Measurements from ENCODE around the gene STARD3NL. TPM values are rescaled to one million over a fixed set of nuclear protein-coding genes. Genes with fewer than 3 reads are reported as not detected.

Gene STARD3NL
- total and polyA plus RNA-seq, 2 of the 4 experiments (the other 2 are of a cell fraction): 51.6 to 69.7 TPM

DNA sequence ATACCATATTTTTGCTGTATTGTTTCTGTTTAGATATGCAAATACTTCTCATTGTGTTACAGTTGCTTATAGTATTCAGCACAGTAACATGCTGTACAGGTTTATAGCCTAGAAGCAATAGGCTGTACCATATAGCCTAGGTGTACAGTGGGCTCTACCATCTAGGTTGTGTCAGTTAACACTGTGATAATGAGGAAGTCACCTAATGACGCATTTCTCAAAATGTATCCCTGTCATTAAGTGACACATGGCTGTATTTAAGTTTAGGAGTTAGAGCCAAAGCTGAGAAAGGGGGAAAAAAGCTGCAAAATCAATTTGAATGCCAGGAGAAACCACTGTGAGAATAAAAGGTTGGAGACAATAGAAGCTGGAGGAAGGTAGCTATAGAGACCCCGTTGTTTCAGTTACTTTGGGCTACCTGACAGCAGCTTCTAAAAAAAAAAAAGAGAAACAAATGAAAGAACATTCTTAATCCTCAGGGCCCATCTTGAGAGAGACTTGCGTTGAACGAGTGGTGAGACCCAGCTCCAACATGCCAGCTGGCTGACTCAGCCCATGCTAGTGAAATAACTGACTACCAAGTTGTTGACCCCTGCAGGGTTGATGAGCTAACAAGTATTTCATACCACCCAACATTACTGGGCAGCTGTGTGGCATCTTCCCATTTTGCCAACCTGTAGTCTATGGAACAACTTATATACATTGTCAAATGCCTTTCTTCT is 8.7 kb downstream of the STARD3NL start:
- peaks cover 4% of the 10 kb centered on the region; the same call in 1 of the 2 replicates for H3K36me3 ChIP-seq (ENCODE audit: control insufficient read depth, insufficient read depth, low read length)
- BruUV-seq (replicated peaks): no TSS peak
- H3K9me3 ChIP-seq (ENCODE audit: control insufficient read depth, insufficient read depth, low read length): no peaks in the 10 kb centered on the region
- no peak overlapping the region for H4K91ac ChIP-seq (ENCODE audit: insufficient read depth, low read depth, low read length)
- H3K4me1 ChIP-seq (ENCODE audit: control insufficient read depth, insufficient read depth, low read length): peaks cover 7% of the 10 kb centered on the region
- H3K4me2 ChIP-seq (ENCODE audit: low read depth, low read length): peak overlapping the region; percentile 4; the same call in 1 of the 2 replicates
- H3K18ac ChIP-seq (ENCODE audit: low read depth, low read length): no peak overlapping the region
- H2BK120ac ChIP-seq (ENCODE audit: low read depth, low read length): no peak overlapping the region
- H3K9me1 ChIP-seq (ENCODE audit: insufficient read depth, low read length): peaks cover 8% of the 10 kb centered on the region
- no peak overlapping the region for H3K9ac ChIP-seq (ENCODE audit: low read depth, low read length)
- TF ChIP-seq FOS (IDR thresholded peaks at IDR 0.05; ENCODE audit: low read depth, low read length) (peak; percentile 23; the same call in 1 of the 2 replicates), RFX5 (IDR thresholded peaks at IDR 0.05; ENCODE audit: low read depth, low read length) (no peak), CHD1 (IDR thresholded peaks at IDR 0.05; ENCODE audit: low read depth, low read length) (no peak), CEBPB (IDR thresholded peaks at IDR 0.05; ENCODE audit: low read depth, low read length) (0 out of 2 replicates have a peak, but pooled peaks have one; percentile 5), MAFK (IDR thresholded peaks at IDR 0.05; ENCODE audit: low read depth, low read length) (no peak), SMC3 (IDR thresholded peaks at IDR 0.05; ENCODE audit: low read depth, low read length) (no peak)
- TF ChIP-seq, protein P1, sequence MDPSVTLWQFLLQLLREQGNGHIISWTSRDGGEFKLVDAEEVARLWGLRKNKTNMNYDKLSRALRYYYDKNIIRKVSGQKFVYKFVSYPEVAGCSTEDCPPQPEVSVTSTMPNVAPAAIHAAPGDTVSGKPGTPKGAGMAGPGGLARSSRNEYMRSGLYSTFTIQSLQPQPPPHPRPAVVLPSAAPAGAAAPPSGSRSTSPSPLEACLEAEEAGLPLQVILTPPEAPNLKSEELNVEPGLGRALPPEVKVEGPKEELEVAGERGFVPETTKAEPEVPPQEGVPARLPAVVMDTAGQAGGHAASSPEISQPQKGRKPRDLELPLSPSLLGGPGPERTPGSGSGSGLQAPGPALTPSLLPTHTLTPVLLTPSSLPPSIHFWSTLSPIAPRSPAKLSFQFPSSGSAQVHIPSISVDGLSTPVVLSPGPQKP (IDR thresholded peaks at IDR 0.05; ENCODE audit: borderline replicate concordance, low read depth, low read length): no peak
- H2BK20ac ChIP-seq (ENCODE audit: low read depth, low read length): no peak overlapping the region
- in situ Hi-C loops (cut with MboI; ENCODE audit: low sequenced_read_pairs): no loop called here
- H3K27ac ChIP-seq (ENCODE audit: insufficient read depth, low read length): no peak overlapping the region
- dilution Hi-C loops (cut with HindIII; ENCODE audit: low sequenced_read_pairs, unreplicated experiment): no loop called here
- CTCF ChIA-PET: interaction anchor here (0.6 to 2.3 kb wide), 6 partner anchors 9 to 1321 kb away, joined by 3 to 9 read pairs (median 6); partner anchors contain the start of gene STARD3NL
- H3K79me1 ChIP-seq (ENCODE audit: low read depth in 1 of 2, low read length in 2 of 2): peaks cover 15 to 65% of the 10 kb centered on the region in 2 experiments
- intact Hi-C loops (cut with micrococcal nuclease): no loop called here
- no peak overlapping the region for H2AK5ac ChIP-seq (ENCODE audit: low read depth, low read length)
- no peak overlapping the region for H3K23ac ChIP-seq (ENCODE audit: low read depth, low read length)
- H2BK5ac ChIP-seq (ENCODE audit: low read depth, low read length, poor library complexity, severe bottlenecking): no peak overlapping the region
- no peak overlapping the region for H3K56ac ChIP-seq (ENCODE audit: extremely low read depth, insufficient read depth, low read length)
- H3K4ac ChIP-seq (ENCODE audit: low read depth, low read length): no peak overlapping the region
- H3K14ac ChIP-seq (replicated peaks; ENCODE audit: low read depth, low read length): no peak overlapping the region
- peak; percentile 73 for ATAC-seq (ENCODE audit: low read depth)
- H2AFZ ChIP-seq (replicated peaks; ENCODE audit: low read length, poor library complexity): no peak overlapping the region
- no peak overlapping the region for H2BK15ac ChIP-seq (ENCODE audit: low read depth, low read length)
- peaks cover 35% of the 10 kb centered on the region for H4K20me1 ChIP-seq (ENCODE audit: insufficient read depth, low read length)
- WGBS, 2 experiments (ENCODE audit: extremely low coverage in 2 of 2, insufficient read length in 1 of 2): 55% methylated on average over 2 of the region's 4 CpGs; no CpG with 5 or more reads in 1 of the 2 experiments
- DNase-seq: peak; percentile 61
- no peak overlapping the region for H3K4me3 ChIP-seq (ENCODE audit: insufficient read depth, low read depth, low read length)
- H3K27me3 ChIP-seq (ENCODE audit: control insufficient read depth, insufficient read depth, low read length): no peaks in the 10 kb centered on the region
- H2AK9ac ChIP-seq (replicated peaks; ENCODE audit: low read depth, low read length, poor library complexity): no peak overlapping the region
- no peak overlapping the region for H4K8ac ChIP-seq (ENCODE audit: low read depth in 2 of 2, low read length in 2 of 2)
- POLR2A ChIA-PET (ENCODE audit: unreplicated experiment): no interaction called here
- no peak overlapping the region for H4K5ac ChIP-seq (ENCODE audit: low read depth, low read length)

Data from IMR-90 (cell line).